HG03135 (cell line): ENCODE data around the gene BAG2.

Experiments used
- ATAC-seq: cut with Tn5 transposase; IDR thresholded peaks from one replicate; pipeline ENCODE4 v1.9.1; 2021; ENCODE audit warnings: mild to moderate bottlenecking, moderate library complexity; ENCODE audit not compliant: unreplicated experiment

The BAG2 gene

DNA sequence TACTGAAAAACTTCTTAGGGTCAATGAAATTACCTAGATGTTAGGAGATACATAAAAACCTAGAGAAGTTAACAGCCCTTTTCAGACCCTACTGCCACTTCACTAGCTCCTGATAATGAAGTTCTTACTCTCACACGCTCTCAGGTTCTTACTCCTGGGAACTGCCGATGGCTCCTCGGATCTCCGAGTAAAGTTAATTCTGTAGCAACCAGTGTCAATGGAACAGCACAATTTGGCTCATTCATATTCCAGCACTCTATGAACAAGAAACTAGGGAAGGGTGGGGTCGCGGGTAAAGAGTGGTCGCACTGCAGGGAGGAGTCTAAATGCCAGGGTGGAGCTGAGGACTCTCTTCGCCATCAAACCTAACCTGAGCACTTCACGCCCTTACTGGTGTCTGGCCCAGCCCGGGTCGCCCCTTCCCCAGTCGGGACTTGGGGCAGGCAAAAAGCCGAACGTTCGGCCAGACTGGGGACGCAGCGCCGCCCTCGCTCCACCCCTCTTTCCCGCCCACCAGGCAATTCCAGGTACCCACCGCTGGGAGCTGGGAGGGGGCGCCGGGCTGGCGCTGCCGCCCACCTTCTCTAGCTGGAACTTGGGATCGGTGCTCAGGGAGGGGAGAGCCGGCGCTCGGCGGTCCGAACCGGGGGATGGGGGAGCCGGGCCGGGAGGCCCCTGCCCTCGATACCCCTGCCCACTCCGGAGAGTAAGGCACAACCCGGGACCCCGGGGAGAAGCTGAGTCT lies 49.2 kb downstream of the BAG2 start:
- ATAC-seq, result peak; percentile 52

DNA sequence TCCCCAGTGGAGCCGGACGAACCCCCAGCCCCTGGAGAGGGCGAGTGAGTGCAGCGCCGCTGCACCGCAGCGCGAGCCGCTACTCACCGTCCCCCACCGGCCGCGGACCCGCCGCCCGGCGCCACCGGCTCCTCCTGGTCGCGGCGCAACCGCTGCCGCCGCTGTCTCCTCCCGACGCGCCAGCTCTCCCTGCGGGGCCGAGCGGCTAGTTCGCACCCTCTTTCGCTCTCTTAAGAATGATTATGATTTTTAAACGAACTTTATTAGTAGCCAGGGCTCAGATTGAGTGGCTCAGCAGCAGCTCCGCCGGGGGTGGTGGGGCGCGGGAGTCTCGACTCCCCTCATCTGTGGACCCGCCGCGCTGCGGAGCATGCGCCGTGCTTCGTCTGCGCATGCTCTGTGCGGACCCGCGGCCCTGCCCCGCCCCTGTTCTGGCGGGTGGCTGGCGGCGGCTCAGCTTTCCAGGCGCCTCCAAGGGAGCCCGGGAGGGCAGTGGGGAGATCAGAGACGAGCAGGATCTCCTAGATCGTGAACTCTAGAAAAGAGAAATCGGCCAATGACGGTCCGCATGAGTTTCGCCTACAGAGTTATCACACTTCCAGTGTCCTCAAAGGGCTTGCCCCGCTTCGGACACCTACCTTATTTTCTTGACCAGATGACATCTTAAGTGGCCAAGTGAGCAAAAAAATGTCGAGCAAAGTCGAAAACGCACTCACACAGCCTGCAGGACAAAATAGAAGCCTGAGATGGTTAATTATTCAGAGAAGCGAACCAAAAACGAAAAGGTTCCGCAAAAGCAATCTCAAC lies 50.0 kb downstream of the BAG2 start, which contains the start of gene RAB23:
RAB23 (minus strand) TSS at position 372 of the 807 bp plus-strand sequence. CDS start 11,927 bp downstream, outside the sequence.
- peak; percentile 83 for ATAC-seq

DNA sequence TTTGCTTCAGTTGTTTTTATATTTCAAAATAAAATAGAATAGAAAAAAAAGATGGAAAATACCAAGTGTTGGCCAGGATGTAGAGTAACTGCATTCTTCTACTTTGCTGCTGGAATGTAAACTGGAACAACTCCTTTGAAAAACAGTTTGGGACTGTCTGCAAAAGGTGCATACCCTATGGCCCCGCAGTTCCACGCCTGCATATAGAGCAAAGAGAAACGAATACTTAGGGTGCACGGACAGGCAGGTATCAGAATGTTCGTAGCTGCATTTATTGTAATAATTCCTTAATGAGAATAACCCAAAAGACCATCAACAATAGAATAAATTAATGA lies 50.6 kb downstream of the BAG2 start:
- no peak for ATAC-seq

DNA sequence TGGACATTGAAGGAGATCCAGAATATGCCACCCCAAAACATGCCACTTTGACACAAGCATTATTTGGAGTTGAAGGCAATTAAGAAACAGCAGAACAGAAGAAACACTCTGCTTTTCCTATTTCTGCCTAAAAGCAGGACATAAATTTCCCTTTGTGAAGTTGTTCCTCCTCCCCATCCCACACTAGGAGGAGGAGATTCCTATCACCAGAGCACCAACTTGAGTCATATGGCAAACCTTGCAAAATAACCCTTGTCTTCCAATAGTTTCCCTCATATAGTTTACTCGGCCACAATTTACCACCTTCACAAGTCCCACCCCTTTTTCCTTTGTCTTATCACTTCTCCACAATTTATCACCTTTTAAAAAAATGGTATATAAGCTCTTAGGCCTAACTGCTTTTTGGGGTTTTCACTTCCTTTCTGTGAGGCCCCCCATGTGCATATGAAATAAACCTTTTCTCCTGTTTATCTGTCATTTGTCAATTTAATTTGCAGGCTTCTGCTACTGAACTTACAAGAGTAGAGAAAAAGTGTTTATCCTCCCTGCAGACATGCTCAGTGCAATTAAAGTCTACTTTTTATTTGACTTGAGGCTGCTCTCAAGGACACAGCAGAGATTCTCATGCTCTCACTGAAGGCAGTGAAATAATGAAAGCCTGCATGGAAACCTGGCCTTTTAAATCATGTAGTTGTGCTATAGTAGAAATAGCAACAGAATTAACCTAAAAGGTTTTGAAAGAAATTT lies 52.8 kb downstream of the BAG2 start:
- no peak for ATAC-seq

DNA sequence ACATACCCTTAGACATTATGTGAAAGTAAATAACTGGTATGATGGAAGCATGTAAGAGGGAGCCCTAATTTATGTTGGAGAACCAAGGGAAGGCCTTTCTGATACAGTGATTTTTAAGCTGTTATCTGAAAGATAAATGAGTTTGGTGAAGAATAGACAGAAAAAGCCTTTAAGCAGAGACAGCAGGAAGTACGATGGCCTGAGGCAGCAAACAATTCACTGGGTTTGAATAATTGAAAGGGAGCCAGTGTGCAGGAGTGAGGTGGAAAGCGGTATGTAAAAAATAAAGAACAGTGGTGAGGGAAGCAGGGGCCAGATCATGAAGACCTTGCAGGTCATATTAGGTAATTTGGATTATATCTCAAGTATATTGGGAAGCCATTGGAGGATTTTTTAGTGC lies 54.1 kb downstream of the BAG2 start:
- ATAC-seq, result no peak
